Dermis blood vessel endothelial cell (primary cell): Measurements from ENCODE around the gene ATP2C2. TPM values are rescaled to one million over a fixed set of nuclear protein-coding genes. Genes with fewer than 3 reads are reported as not detected.

ENCODE experiments used
- DNase-seq: peaks from one replicate; pipeline ENCODE4 v3.0.0; 2010
- total RNA-seq: library from RNA; depleted of rRNA; stranded (reverse); fragments of >200 nt; gene quantifications from 2 replicates; pipeline ENCODE4 v1.2.3, GENCODE V29; 2014

The ATP2C2 gene
- total RNA-seq, 1 donor from 2014 or later = not detected

GRCh38 chr16:84453061-84453752, 84.9 kb downstream of the ATP2C2 start:
- DNase-seq = no peak

GRCh38 chr16:84454611-84455010, 86.3 kb downstream of the ATP2C2 start:
- no peak for DNase-seq

GRCh38 chr16:84455031-84455430, 86.7 kb downstream of the ATP2C2 start:
- no peak for DNase-seq

- DNase-seq = no peak
Observed at GRCh38 chr16:84458606-84459532, 90.5 kb downstream of the ATP2C2 start.

GRCh38 chr16:84459533-84459894, 91.2 kb downstream of the ATP2C2 start:
- no peak for DNase-seq

- no peak for DNase-seq
Observed at GRCh38 chr16:84459941-84460405, 91.6 kb downstream of the ATP2C2 start.

- DNase-seq = no peak
Observed at GRCh38 chr16:84460406-84461028, 92.2 kb downstream of the ATP2C2 start.

GRCh38 chr16:84461029-84461412, 92.7 kb downstream of the ATP2C2 start:
- DNase-seq = no peak

- DNase-seq = no peak
Observed at GRCh38 chr16:84461413-84462295, 93.3 kb downstream of the ATP2C2 start.

- no peak for DNase-seq
Observed at GRCh38 chr16:84462296-84463210, 94.2 kb downstream of the ATP2C2 start.

- no peak for DNase-seq
Observed at GRCh38 chr16:84463221-84463620, 94.9 kb downstream of the ATP2C2 start.

- no peak for DNase-seq
Observed at GRCh38 chr16:84464116-84464515, 95.8 kb downstream of the ATP2C2 start.

GRCh38 chr16:84465154-84465553, 96.8 kb downstream of the ATP2C2 start:
- no peak for DNase-seq

- no peak for DNase-seq
Observed at GRCh38 chr16:84466692-84467091, 98.4 kb downstream of the ATP2C2 start.

- no peak for DNase-seq
Observed at GRCh38 chr16:84467256-84467655, 98.9 kb downstream of the ATP2C2 start.

- no peak for DNase-seq
Observed at GRCh38 chr16:84467709-84468108, 99.4 kb downstream of the ATP2C2 start.

GRCh38 chr16:84471316-84471715, 103.0 kb downstream of the ATP2C2 start:
- DNase-seq = no peak

- no peak for DNase-seq
Observed at GRCh38 chr16:84471966-84472365, 103.6 kb downstream of the ATP2C2 start.

- no peak for DNase-seq
Observed at GRCh38 chr16:84475643-84476240, 107.4 kb downstream of the ATP2C2 start.

GRCh38 chr16:84476401-84476800, 108.1 kb downstream of the ATP2C2 start:
- DNase-seq = no peak

GRCh38 chr16:84477661-84478060, 109.3 kb downstream of the ATP2C2 start:
- no peak for DNase-seq
